GM12865 (cell line): ENCODE results near the gene SEC16B.
A peak's percentile ranks its signal among the peaks of the same experiment; 100 is the strongest.

ENCODE experiments used
- DNase-seq: peaks from one replicate; pipeline ENCODE4 v3.0.0; 2010; ENCODE audit warnings: low read depth
- H3K4me3 ChIP-seq: 2 replicates; pipeline ENCODE4 v1.5.1; 2011; ENCODE audit warnings: mild to moderate bottlenecking, low read depth, low read length, control low read depth
- CTCF ChIP-seq: IDR thresholded peaks from 2 replicates; pipeline ENCODE4 v1.5.1; 2011; ENCODE audit warnings: low read length, control low read depth, low read depth, inconsistent platforms; ENCODE audit not compliant: insufficient read depth; ENCODE audit errors: missing control alignments

Gene SEC16B

GRCh38 chr1:177927021-177927596, 42.7 kb downstream of the SEC16B start:
- TF ChIP-seq CTCF, result no peak
- no peak for DNase-seq
- H3K4me3 ChIP-seq, result no peak overlapping the region

DNA sequence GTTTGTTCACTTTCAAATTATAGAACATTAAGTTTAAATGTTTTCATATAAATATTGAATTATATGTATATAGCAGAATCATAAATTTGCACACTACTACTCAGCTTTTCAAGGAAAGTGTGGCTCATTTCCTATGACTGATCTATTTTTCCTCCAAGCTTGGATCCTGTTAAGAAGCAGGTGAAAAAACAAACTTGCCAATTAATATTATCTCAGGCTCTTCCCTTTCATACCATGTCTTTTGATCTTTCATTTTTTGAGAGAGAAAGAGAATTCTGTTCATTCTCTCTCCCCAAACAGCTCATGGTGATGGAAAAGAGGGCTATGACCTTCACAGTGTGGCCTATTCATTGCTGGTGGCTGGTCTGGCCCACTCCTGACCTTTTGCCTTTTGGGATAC, 43.7 kb downstream of the SEC16B start:
- DNase-seq, result no peak
- TF ChIP-seq CTCF, result no peak
- H3K4me3 ChIP-seq, result no peak overlapping the region

DNA sequence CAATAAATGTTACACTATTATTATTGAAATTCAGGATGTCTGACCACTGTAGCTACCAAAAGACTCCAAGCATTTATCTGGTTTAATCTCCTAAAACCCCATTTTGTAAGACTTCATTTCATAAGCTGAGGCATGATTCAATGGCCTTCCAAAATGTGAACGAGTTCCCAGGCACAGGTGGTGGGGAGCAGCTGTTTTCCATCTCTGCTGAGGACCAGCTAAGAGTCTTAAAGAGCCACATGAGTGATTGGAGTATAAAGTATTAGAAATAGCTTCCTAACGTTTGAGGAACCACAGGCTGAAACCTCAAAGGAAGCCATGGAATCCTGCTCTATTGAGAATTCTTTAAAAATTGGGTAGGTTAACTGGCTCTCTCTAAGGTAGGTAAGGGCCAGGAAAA, 44.9 kb downstream of the SEC16B start:
- H3K4me3 ChIP-seq, result no peak overlapping the region
- TF ChIP-seq CTCF, result no peak
- no peak for DNase-seq

DNA sequence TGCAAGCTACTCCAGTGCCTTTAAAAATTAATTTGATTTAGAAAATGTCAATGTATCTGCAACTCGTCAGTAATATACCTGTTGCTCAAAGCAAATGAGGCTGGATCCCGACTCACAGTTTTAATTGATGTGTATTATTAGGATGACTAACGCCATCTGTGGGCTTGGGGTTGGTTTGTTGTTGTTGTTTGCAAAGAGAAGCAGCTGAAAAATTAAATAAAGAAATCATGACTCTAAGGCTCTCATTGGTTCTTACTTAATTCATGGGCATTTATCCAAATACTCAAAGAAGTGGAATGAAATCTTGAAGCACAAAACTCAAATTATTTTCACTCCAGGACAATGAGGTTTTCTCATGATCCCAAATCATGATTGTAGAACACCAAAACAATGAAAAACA, 46.4 kb downstream of the SEC16B start:
- TF ChIP-seq CTCF, result no peak
- H3K4me3 ChIP-seq, result no peak overlapping the region
- DNase-seq, result no peak

GRCh38 chr1:177922209-177922608, 47.6 kb downstream of the SEC16B start:
- no peak overlapping the region for H3K4me3 ChIP-seq
- DNase-seq, result peak; percentile 8
- no peak for TF ChIP-seq CTCF

DNA sequence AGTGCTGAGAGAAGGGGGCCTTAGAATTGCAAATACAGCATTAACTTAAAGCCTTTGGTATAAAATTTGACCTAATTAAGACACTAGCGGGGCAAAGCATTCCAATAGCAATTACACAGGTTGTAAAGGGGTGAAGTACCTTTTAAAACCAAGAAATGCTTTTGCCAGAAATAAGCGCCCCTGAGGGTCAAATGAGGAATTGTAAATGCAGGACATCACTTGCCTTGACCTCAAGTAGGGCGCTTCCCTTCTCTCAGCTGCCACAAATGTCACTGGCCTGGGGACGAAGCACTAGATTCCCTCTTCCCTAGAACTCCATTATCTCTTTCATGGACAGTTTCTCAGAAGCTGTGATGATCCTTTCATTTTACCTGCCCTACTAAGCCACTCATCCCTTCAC, 48.3 kb downstream of the SEC16B start:
- no peak for DNase-seq
- TF ChIP-seq CTCF, result no peak
- H3K4me3 ChIP-seq, result no peak overlapping the region

DNA sequence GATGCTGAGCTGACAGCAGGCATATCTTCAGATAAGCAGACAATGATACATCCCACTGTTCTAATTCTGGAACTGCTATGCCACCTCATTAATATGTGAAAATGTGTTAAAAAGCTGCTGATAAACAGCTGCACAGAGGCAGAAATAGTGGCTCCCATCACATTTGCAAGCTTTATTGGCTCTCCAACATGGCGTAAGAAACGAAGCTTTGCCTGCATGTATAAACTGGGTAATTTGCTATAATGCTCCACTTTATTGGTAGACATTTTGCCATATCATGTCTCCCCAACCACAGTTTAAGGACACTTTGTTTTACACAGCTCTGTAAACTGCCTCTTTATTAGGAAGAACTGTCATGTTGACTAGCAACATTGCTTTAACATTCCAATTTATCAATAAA, 49.8 kb downstream of the SEC16B start:
- DNase-seq, result no peak
- H3K4me3 ChIP-seq, result no peak overlapping the region
- no peak for TF ChIP-seq CTCF
